ENCODE results near the gene CES4A. TPM values are rescaled to one million over a fixed set of nuclear protein-coding genes. Genes with fewer than 3 reads are reported as not detected.

The CES4A gene
- 39.6 and 42.2 TPM in 2 replicates for total RNA-seq

DNA sequence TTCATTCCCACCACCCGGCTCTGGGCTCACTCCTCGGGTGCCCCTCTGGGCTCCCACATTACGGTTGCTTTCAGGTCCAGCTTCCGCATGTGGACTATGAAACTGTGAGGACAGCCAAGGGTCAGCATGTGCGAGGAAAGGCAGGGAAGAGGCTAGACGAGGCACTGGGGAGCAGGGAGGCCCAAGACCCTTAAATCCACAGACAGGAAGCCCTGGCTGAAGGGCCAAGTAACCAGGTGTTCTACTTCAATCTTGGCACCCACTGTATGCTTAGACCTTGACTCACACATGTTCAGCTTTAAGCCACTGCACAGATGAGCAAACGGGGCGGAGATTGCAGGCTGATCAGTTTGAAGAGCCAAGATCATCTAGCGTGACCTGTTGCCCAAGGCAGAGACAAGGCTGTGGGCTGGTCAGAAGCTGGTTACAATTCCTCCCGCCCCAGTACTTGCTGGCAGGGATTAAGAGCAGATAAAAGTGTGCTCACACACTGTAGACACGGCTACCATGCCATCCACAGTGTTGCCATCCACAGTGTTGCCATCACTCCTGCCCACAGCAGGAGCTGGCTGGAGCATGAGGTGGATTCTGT lies at the start of gene CES4A:
Gene CES4A, plus strand, starts transcription at position 393 of the 592 bp plus-strand sequence. Its CDS starts 184 bp downstream, at position 577.
- intact Hi-C loops (cut with micrococcal nuclease), result no loop called here

DNA sequence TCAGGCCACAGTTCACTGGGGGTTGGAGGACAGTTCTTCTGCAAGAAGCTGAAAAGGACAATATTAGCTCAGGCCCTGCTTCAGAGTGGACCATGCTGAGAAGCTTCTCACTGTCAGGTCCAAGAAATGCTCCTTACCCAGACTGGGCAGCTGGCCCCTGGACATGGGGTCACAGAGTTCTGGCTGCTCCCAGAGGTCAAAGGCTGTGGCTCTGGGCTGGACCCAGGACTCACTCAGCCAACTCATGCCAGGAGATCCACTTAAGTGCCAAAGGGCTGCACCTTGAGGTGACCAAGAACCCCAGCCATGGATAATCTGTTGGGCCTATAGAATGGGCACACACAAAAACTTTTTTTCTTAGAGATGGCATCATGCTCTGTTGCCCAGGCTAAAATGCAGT lies 49.0 kb upstream of the CES4A start:
- intact Hi-C loops (cut with micrococcal nuclease), result no loop called here

DNA sequence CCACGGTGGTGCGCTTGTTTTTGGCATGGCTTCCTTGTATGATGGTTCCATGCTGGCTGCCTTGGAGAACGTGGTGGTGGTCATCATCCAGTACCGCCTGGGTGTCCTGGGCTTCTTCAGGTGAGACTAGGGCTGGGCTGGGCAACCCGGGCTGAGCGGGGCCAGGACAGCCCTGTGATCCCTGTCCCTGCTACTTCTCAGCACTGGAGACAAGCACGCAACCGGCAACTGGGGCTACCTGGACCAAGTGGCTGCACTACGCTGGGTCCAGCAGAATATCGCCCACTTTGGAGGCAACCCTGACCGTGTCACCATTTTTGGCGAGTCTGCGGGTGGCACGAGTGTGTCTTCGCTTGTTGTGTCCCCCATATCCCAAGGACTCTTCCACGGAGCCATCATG lies 48.2 kb upstream of the CES4A start:
- intact Hi-C loops (cut with micrococcal nuclease), result no loop called here

DNA sequence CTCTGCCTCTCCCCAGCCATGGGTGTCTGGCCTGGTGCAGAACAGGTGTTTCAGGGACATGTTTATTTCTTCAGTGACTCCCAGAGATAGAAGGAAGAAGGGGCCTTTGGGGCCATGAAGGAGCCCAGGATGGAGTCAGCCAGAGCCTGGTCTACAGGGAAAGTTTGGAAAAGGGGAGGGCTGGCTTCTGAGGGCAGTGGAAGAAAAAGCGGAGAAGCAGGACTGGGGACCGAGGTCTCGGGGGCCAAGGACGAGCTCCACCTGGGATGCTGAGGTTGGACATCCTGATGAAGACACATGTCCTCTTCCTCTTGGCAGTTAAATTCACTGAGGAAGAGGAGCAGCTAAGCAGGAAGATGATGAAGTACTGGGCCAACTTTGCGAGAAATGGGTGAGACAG lies 45.4 kb upstream of the CES4A start:
- intact Hi-C loops (cut with micrococcal nuclease), result no loop called here

DNA sequence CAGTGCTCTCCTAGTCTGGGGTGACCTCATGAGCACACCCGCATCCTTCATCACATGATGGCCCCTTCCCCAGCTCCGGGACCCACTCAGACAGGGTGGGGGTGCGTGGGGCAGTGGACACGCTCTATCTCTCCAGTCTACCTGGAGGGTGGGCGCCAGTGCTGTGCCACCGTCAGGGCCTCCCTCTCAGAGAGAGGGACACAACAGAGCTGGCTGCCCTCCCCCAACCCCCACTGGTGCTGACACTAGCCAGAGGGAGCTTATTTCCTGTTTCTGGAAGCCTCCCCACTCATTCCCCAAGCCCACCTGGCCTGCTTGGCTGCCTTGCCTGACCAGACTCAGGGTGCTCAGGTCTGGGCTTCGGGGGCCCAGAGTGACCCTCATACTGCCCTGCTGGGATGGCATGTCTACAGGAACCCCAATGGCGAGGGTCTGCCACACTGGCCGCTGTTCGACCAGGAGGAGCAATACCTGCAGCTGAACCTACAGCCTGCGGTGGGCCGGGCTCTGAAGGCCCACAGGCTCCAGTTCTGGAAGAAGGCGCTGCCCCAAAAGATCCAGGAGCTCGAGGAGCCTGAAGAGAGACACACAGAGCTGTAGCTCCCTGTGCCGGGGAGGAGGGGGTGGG lies 44.8 kb upstream of the CES4A start:
- intact Hi-C loops (cut with micrococcal nuclease), result no loop called here

DNA sequence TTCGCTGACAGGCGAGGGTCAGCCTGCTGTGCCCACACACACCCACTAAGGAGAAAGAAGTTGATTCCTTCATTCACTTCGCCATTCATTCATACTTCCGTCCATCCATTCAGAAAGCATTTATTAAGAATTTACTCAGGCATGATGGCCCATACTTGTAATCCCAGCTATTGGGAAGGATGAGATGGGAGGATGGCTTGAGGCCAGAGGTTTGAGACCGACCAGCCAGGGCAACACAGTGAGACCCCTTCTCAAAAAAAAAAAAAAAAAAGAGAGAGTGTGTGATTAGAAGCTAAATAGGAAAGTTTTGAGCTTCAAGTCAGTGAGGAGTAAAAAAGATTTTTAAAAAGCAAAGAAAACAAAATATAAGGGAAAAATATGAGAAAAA lies 44.3 kb upstream of the CES4A start:
- intact Hi-C loops (cut with micrococcal nuclease), result no loop called here

DNA sequence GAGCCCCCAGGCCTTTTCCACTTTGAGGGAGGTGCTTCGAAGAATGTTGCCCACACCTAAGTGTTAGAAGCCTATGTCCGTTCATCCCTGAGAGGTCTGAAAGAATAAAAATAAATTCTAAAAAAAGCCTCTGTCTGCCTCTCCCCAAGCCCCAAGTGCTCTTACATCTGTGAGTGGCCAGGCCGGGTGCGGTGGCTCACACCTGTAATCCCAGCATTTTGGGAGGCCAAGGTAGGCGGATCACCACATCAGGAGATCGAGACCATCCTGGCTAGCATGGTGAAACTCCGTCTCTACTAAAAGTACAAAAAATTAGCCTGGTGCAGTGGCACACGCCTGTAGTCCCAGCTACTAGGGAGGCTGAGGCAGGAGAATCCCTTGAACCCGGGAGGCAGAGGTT lies 43.4 kb upstream of the CES4A start:
- intact Hi-C loops (cut with micrococcal nuclease), result loop anchor here (5.0 kb wide), 1 partner anchor 212 kb away; the partner anchor contains the start of genes FBXL8 and TRADD

DNA sequence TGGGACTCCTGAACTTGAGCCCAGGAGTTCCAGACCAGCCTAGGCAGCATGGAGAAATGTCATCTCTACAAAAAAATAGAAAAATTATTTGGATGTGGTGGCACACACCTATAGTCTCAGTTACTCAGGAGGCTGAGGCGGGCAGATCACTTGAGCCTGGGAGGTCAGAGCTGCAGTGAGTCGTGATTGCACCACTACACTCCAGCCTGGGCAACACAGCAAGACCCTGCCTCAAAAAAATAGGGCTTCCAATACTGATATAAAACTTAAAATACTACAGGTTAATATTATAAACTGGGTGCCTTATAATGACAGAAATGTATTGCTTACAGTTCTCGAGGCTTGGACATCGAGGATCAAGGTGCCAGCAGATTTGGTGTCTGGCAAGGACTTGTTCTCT lies 42.5 kb upstream of the CES4A start:
- intact Hi-C loops (cut with micrococcal nuclease), result loop anchor here (1.0 to 5.0 kb wide), 3 partner anchors 51 to 239 kb away; partner anchors contain the start of genes FBXL8 and TRADD

DNA sequence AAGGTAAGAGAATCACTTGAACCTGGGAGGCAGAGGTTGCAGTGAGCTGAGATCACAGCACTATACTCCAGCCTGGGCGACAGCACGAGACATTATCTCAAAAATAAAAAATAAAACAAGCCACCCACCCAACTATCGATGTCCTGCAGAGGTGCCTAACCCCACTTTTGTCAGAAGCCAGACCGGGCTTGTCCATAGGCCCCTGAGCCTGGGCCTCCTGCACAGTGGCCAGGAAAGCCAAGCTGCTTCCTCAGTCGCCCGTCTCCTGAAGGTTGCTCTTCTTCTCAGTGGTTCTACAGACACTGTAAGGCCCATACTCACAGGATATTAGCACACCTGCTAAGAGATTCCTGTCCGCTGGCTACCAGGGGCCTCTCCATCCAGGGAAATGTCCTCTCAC lies 41.8 kb upstream of the CES4A start:
- intact Hi-C loops (cut with micrococcal nuclease), result loop anchor here (1.0 to 5.0 kb wide), 3 partner anchors 51 to 238 kb away; partner anchors contain the start of genes FBXL8 and TRADD

DNA sequence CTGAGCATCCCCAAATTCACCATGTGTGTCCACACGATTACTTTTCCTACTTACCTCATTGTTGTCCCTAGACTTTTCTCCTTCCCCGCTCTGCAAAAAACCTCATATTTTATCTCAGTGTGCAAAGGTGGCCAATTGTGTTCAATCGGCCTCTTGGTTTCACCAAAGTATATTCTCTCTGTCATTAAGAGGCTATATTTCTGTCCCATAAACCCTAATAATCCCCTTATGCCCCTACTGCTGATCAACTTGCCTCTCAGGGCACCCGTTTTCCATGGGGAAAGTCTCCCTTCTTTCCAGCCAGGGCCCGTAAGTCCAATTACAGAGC lies 41.5 kb upstream of the CES4A start:
- intact Hi-C loops (cut with micrococcal nuclease), result loop anchor here (1.0 to 5.0 kb wide), 3 partner anchors 52 to 238 kb away; partner anchors contain the start of genes FBXL8 and TRADD

DNA sequence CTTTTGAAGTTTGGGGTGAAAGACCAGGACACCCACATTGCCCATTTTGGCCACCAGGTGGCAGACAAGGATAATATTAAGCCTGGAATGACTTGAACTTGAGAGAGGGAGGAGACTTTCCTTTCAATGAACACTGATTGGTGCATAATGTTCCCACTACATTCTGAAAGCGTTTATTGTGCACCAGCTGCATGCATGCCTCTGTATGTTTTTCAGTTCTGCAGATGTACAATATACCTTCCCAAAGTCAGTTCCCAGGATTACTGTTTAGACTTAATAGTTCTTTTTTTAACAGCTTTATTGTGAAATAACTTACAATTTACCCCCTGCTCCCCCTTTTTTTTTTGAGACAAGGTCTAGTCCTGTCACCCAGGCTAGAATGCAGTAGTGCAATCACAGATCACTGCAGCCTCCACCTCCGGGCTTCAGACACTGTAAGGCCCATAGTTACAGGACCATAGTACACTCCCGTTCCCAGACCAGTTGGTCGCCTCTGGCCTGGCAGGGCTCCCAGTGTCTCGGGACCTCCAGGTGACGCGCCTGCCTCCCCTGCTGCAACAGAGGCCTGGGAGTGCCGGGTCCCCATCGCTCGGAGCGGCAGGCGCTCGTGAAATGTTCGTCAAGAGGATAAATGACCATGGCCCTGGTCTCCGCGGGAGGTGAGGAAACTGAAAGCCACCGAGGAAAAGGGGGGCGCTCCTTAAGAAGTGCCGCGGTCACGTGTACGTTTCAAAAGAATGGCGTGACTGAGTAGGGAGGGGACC lies 40.9 kb upstream of the CES4A start:
- intact Hi-C loops (cut with micrococcal nuclease), result loop anchor here (2.0 to 5.0 kb wide), 2 partner anchors 210 to 237 kb away; partner anchors contain the start of genes FBXL8 and TRADD

DNA sequence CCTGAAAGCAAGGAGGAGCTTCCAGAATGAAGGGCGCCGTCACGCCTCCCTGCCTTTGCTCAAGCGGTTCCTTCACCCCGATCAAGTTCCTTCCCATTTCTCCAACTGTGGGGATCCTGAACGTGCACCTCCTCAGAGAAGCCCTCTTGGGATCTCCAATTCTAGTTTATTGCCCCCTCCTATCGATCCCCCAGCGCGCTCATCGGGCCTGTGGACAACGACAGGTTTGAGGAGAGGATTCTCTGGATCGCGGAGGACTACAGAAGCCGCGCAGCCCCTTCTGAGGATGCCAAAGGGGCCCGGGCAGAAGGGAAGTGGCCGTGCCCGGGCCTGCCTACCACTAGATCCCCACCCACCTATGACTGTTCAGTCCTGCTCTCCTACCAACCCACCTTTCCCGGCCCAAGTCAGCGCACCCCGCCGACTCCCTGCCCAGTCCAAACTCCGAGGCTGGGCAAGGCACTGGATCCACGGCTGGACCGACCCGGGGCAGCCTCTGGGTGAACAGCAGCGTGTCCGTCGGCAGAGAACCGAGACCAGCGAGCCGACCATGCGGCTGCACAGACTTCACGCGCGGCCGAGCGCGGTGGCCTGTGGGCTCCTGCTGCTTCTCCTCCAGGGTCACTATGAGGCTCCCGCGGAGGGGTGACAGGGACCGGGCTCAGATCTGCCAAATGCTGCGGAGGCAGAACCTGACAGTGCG lies 40.1 kb upstream of the CES4A start:
- intact Hi-C loops (cut with micrococcal nuclease), result loop anchor here (5.0 kb wide), 1 partner anchor 209 kb away; the partner anchor contains the start of genes FBXL8 and TRADD

DNA sequence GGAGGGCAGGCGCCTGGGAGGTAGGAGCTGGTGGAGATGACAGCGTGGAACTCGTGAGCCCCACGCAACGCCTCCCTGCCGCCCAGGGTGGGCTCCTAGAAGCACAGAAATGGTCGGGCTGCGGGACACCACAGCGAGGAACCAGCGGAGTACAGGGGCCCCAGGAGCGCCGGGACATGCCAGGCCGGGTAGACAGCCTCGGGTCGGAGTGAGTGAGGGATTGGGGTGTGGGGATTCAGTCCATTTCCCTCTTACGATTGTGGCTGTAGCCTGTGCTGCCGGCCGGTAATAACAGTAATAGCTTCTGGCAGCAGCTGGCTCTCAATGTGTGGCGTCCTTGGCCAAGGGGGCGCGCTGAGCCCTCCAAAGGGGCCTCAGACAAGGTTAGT lies 39.6 kb upstream of the CES4A start:
- intact Hi-C loops (cut with micrococcal nuclease), result loop anchor here (5.0 kb wide), 1 partner anchor 208 kb away; the partner anchor contains the start of genes FBXL8 and TRADD

DNA sequence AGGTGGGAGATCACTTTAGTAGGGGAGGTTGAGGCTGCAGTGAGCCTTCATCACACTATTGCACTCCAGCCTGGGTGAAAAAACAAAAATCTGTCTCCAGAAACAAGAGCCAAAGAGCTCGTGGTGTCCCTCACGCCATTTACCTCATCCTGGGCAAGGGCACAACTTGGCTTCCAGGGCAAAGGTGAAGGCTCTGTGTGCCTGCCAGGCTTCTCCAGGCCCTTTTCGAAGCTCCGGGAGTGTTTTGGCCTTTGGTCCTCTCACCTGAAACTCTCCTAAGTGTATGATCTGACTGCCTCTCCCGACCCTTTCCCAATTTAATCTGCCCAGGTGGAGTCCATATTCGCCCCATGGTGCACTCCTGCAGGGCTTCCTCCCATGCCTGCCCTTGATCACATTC lies 38.9 kb upstream of the CES4A start:
- intact Hi-C loops (cut with micrococcal nuclease), result loop anchor here (5.0 kb wide), 1 partner anchor 208 kb away; the partner anchor contains the start of genes FBXL8 and TRADD

DNA sequence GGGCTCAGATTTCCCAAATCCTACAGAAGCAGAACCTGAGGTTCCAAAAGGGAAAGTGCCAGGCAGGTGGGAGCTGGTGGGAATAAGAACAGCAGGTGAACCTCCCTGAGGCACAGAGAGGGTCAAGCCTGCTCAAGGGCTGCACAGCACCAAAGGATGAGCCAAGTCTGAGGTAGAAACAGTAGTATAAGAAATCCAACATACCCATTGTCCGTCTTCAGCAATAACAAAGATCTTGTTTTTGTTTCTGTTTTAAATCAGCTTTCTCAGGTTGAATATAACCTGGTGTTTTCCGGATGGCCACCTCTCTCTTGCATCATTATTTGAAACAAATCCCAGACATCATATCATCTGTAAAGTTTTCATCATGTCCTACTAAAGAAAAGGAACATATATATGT lies 38.0 kb upstream of the CES4A start:
- intact Hi-C loops (cut with micrococcal nuclease), result loop anchor here (5.0 to 10.0 kb wide), 2 partner anchors 64 to 327 kb away; partner anchors contain the start of gene PLEKHG4

DNA sequence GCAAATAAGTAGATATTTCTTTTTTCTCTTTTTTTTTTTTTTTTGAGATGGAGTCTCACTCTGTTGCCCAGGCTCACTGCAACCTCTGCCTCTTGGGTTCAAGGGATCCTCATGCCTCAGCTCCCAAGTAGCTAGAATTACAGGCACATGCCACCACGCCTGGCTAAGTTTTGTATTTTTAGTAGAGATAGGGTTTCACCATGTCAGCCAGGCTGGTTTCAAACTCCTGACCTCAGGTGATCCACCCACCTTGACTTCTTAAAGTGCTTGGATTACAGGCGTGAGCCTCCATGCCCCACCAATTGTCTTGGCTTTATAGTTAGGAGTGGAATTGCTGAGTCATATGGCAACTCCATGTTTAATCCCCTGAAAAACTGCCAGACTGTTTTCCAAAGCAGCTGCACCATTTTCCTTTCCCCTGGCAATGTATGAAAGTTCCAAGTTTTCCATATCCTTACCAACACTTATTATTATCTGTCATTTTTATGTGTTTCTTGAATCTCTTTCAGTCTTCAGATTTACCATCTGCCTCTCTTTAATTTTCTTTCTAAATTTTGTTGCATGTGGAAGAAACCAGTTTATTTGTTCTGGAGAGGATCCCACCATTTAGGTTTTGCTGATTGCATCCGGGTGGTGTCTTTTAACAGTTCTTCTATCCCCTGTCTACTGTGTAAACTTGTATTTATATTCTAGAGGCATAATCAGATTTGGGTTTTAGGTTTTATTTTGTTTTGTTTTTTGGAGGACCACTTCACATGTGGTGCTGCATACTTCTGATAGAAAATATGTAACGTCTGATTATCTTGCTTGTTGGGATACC lies 37.2 kb upstream of the CES4A start:
- intact Hi-C loops (cut with micrococcal nuclease), result loop anchor here (5.0 to 10.0 kb wide), 2 partner anchors 64 to 326 kb away; partner anchors contain the start of gene PLEKHG4

DNA sequence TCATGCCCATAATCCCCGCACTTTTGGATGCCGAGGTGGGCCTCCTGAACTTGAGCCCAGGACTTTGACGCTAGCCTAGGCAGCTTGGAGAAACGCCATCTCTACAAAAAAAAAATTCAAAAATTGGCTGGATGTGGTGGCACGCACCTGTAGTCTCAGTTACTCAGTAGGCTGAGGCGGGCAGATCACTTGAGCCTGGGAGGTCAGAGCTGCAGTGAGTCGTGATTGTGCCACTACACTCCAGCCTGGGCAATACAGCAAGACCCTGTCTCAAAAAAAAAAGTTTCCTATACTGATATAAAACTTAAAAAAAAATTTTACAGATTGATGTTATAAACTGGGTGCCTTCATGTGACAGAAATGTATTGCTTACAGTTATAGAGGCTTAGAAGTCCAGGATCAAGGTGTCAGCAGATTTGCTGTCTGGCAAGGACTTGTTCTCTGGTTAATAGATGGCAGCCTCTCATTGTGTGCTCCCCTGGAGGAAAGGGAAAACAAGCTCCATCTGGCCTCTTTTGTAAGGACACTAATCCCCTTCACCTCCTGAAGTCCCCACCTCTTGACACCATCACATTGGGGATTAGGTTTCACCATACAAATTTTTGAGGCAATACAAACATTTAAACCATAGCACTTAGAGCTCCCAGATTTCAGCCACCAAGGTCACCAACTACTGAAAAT lies 35.8 kb upstream of the CES4A start:
- intact Hi-C loops (cut with micrococcal nuclease), result loop anchor here (5.0 to 10.0 kb wide), 2 partner anchors 62 to 325 kb away; partner anchors contain the start of gene PLEKHG4

DNA sequence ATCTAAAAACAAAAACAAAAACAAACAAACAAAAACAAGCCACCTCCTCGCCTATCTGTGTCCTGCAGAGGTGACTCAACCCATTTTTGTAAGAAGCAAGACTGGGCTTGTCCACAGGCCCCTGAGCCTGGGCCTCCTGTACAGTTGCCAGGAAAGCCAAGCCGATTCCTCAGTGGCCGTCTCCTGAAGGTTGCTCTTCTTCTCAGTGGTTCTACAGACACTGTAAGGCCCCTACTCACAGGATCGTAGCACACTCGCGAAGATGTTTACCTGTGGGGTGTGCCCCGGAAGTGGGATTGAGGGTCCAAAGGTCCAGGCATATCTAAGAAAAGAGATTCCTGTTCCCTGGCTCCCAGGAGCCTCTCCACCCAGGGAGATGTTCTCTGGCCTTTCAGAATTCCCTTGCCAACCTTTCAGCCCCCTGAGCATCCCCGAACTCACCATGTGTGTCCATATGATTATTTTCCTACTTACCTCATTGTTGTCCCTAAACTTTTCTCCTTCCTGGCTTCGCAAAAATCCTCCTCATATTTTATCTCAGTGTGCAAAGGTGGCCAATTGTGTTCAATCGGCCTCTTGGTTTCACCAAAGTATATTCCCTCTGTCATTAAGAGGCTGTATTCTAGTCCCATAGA lies 34.8 kb upstream of the CES4A start:
- intact Hi-C loops (cut with micrococcal nuclease), result loop anchor here (1.0 to 10.0 kb wide), 4 partner anchors 24 to 324 kb away; partner anchors contain the start of gene PLEKHG4

DNA sequence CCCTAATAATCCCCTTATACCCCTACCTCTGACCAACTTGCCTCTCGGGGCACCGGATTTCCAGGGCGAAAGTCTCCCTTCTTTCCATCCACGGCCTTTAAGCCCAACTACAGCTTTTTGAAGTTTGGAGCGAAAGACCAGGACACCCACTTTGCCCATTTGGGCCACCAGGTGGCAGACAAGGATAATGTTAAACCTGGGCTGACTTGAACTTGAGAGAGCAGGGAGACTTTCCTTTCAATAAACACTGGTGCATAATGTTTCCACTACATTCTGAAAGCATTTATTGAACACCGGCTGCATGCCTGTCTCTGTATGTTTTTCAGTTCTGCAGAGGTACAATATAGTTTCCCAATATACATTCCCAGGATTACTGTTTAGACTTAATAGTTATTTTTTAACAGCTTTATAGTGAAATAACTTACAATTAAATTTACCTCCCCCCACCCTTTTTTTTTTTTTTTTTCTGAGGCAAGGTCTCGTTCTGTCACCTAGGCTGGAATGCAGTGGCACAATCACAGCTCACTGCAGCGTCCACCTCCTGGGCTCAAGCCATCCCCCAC lies 34.2 kb upstream of the CES4A start:
- intact Hi-C loops (cut with micrococcal nuclease), result loop anchor here (1.0 to 10.0 kb wide), 4 partner anchors 23 to 323 kb away; partner anchors contain the start of gene PLEKHG4

All from T-helper 2 cell treated with Interferon-gamma antibody and Interleukin-4, amounts not matched to agents 100 ng/mL and 5 ng/mL, for 36 hours (primary cell).